SJCRH30 (cell line): Measurements from ENCODE around the gene FGF18. TPM values are rescaled to one million over a fixed set of nuclear protein-coding genes. Genes with fewer than 3 reads are reported as not detected.
A peak's percentile ranks its signal among the peaks of the same experiment; 100 is the strongest.

ENCODE experiments used
- DNase-seq, 2 experiments: peaks; one replicate each; pipeline ENCODE4 v3.0.0-alpha.2; 2015 to 2020
- H3K27ac ChIP-seq: fragments of 250-450 bp; sonication (Bioruptor Pico); 2 replicates; pipeline ENCODE4 v1.5.1; 2020; ENCODE audit warnings: mild to moderate bottlenecking, moderate library complexity
- H3K27me3 ChIP-seq: fragments of 250-450 bp; sonication (Bioruptor Pico); 2 replicates; pipeline ENCODE4 v1.5.1; 2020; ENCODE audit warnings: mild to moderate bottlenecking, moderate library complexity
- H3K36me3 ChIP-seq: fragments of 250-450 bp; sonication (Bioruptor Pico); 2 replicates; pipeline ENCODE4 v1.5.1; 2020; ENCODE audit warnings: mild to moderate bottlenecking, moderate library complexity
- H3K4me1 ChIP-seq: fragments of 250-450 bp; sonication (Bioruptor Pico); 2 replicates; pipeline ENCODE4 v1.5.1; 2020; ENCODE audit warnings: mild to moderate bottlenecking, moderate library complexity
- H3K4me3 ChIP-seq: fragments of 250-450 bp; sonication (Bioruptor Pico); 2 replicates; pipeline ENCODE4 v1.5.1; 2020; ENCODE audit warnings: mild to moderate bottlenecking, moderate library complexity
- H3K9me3 ChIP-seq: fragments of 250-450 bp; sonication (Bioruptor Pico); replicated peaks from 2 replicates; pipeline ENCODE4 v1.5.1; 2020; ENCODE audit warnings: mild to moderate bottlenecking, moderate library complexity
- total RNA-seq: library from RNA; depleted of rRNA; stranded (reverse); fragments of >200 nt; shearing (Covaris generic); gene quantifications from 2 replicates; pipeline ENCODE4 v1.2.3, GENCODE V29; 2014

Gene FGF18
- total RNA-seq, 1 experiment from 2014 or later, result not detected

GRCh38 chr5:171435908-171436307 lies 16.5 kb downstream of the FGF18 start:
- Histone ChIP-seq H3K4me1 (peaks cover 8% of the 10 kb centered on the region; the same call in 1 of the 2 replicates), H3K27me3 (no peaks in the 10 kb centered on the region), H3K9me3 (no peaks in the 10 kb centered on the region), H3K36me3 (no peaks in the 10 kb centered on the region), H3K27ac (no peak overlapping the region), H3K4me3 (no peak overlapping the region)
- no peak for DNase-seq

- peaks cover 8% of the 10 kb centered on the region; the same call in 1 of the 2 replicates for H3K4me1 ChIP-seq
- H3K27me3 ChIP-seq, result no peaks in the 10 kb centered on the region
- H3K9me3 ChIP-seq, result no peaks in the 10 kb centered on the region
- peak overlapping the region; percentile 76 for H3K27ac ChIP-seq
- H3K4me3 ChIP-seq, result peak overlapping the region; percentile 25
- H3K36me3 ChIP-seq, result no peaks in the 10 kb centered on the region
- DNase-seq, result peak in 1 of 2 experiments; percentile 40
Observed at GRCh38 chr5:171436804-171437285, 17.4 kb downstream of the FGF18 start.

GRCh38 chr5:171437286-171437821 lies 17.9 kb downstream of the FGF18 start:
- peak; percentile 84 to 85 for DNase-seq
- H3K4me3 ChIP-seq, result peak overlapping the region; percentile 25
- H3K4me1 ChIP-seq, result peaks cover 8% of the 10 kb centered on the region; the same call in 1 of the 2 replicates
- no peaks in the 10 kb centered on the region for H3K9me3 ChIP-seq
- no peaks in the 10 kb centered on the region for H3K27me3 ChIP-seq
- H3K27ac ChIP-seq, result peak overlapping the region; percentile 76
- H3K36me3 ChIP-seq, result no peaks in the 10 kb centered on the region

- Histone ChIP-seq H3K9me3 (no peaks in the 10 kb centered on the region), H3K27me3 (no peaks in the 10 kb centered on the region), H3K27ac (no peak overlapping the region), H3K36me3 (no peaks in the 10 kb centered on the region), H3K4me3 (no peak overlapping the region), H3K4me1 (peaks cover 8% of the 10 kb centered on the region; the same call in 1 of the 2 replicates)
- DNase-seq, result no peak
Observed at GRCh38 chr5:171438738-171439137, 19.3 kb downstream of the FGF18 start.

GRCh38 chr5:171441246-171441791 lies 21.9 kb downstream of the FGF18 start:
- DNase-seq, result no peak
- H3K4me3 ChIP-seq, result no peak overlapping the region
- H3K9me3 ChIP-seq, result no peaks in the 10 kb centered on the region
- H3K4me1 ChIP-seq, result peaks cover 8% of the 10 kb centered on the region; the same call in 1 of the 2 replicates
- H3K27me3 ChIP-seq, result no peaks in the 10 kb centered on the region
- H3K27ac ChIP-seq, result no peak overlapping the region
- H3K36me3 ChIP-seq, result no peaks in the 10 kb centered on the region

- H3K4me3 ChIP-seq, result no peak overlapping the region
- H3K9me3 ChIP-seq, result no peaks in the 10 kb centered on the region
- H3K4me1 ChIP-seq, result no peaks in the 10 kb centered on the region
- no peaks in the 10 kb centered on the region for H3K27me3 ChIP-seq
- no peak for DNase-seq
- H3K27ac ChIP-seq, result no peak overlapping the region
- no peaks in the 10 kb centered on the region for H3K36me3 ChIP-seq
Observed at GRCh38 chr5:171442287-171443042, 23.0 kb downstream of the FGF18 start.

GRCh38 chr5:171444582-171444981 lies 25.1 kb downstream of the FGF18 start:
- no peak overlapping the region for H3K27ac ChIP-seq
- H3K4me3 ChIP-seq, result no peak overlapping the region
- H3K4me1 ChIP-seq, result no peaks in the 10 kb centered on the region
- H3K9me3 ChIP-seq, result no peaks in the 10 kb centered on the region
- DNase-seq, result no peak
- no peaks in the 10 kb centered on the region for H3K36me3 ChIP-seq
- H3K27me3 ChIP-seq, result no peaks in the 10 kb centered on the region

- DNase-seq, result no peak
- no peak overlapping the region for H3K4me3 ChIP-seq
- H3K4me1 ChIP-seq, result no peaks in the 10 kb centered on the region
- H3K36me3 ChIP-seq, result no peaks in the 10 kb centered on the region
- H3K27ac ChIP-seq, result no peak overlapping the region
- H3K27me3 ChIP-seq, result no peaks in the 10 kb centered on the region
- no peaks in the 10 kb centered on the region for H3K9me3 ChIP-seq
Observed at GRCh38 chr5:171445644-171446516, 26.4 kb downstream of the FGF18 start.

- H3K4me3 ChIP-seq, result no peak overlapping the region
- no peak for DNase-seq
- H3K9me3 ChIP-seq, result no peaks in the 10 kb centered on the region
- no peaks in the 10 kb centered on the region for H3K36me3 ChIP-seq
- H3K4me1 ChIP-seq, result no peaks in the 10 kb centered on the region
- H3K27me3 ChIP-seq, result no peaks in the 10 kb centered on the region
- no peak overlapping the region for H3K27ac ChIP-seq
Observed at GRCh38 chr5:171447226-171447625, 27.8 kb downstream of the FGF18 start.

GRCh38 chr5:171449426-171449825 lies 30.0 kb downstream of the FGF18 start:
- Histone ChIP-seq H3K27me3 (no peaks in the 10 kb centered on the region), H3K36me3 (no peaks in the 10 kb centered on the region), H3K27ac (no peak overlapping the region), H3K9me3 (no peaks in the 10 kb centered on the region), H3K4me3 (no peak overlapping the region), H3K4me1 (no peaks in the 10 kb centered on the region)
- no peak for DNase-seq

- no peak overlapping the region for H3K27ac ChIP-seq
- H3K4me3 ChIP-seq, result no peak overlapping the region
- no peak for DNase-seq
Observed at GRCh38 chr5:171450423-171451331, 31.2 kb downstream of the FGF18 start.

GRCh38 chr5:171451421-171451820 lies 32.0 kb downstream of the FGF18 start:
- H3K27ac ChIP-seq, result no peak overlapping the region
- no peaks in the 10 kb centered on the region for H3K27me3 ChIP-seq
- no peaks in the 10 kb centered on the region for H3K36me3 ChIP-seq
- no peak overlapping the region for H3K4me3 ChIP-seq
- DNase-seq, result no peak
- no peaks in the 10 kb centered on the region for H3K4me1 ChIP-seq
- no peaks in the 10 kb centered on the region for H3K9me3 ChIP-seq

More at GRCh38 chr5:171450423-171451331, 31.2 kb downstream of the FGF18 start:
- no peaks in the 10 kb centered on the region for H3K27me3 ChIP-seq
- H3K36me3 ChIP-seq, result no peaks in the 10 kb centered on the region
- no peaks in the 10 kb centered on the region for H3K4me1 ChIP-seq
- no peaks in the 10 kb centered on the region for H3K9me3 ChIP-seq

GRCh38 chr5:171453056-171453725 lies 33.7 kb downstream of the FGF18 start:
- H3K36me3 ChIP-seq, result no peaks in the 10 kb centered on the region

More at GRCh38 chr5:171453056-171453725, 33.7 kb downstream of the FGF18 start:
- Histone ChIP-seq H3K9me3 (no peaks in the 10 kb centered on the region), H3K4me1 (no peaks in the 10 kb centered on the region), H3K27me3 (no peaks in the 10 kb centered on the region), H3K4me3 (no peak overlapping the region), H3K27ac (no peak overlapping the region)
- DNase-seq, result no peak
